ENCODE data around the gene ANTXR2.

DNA sequence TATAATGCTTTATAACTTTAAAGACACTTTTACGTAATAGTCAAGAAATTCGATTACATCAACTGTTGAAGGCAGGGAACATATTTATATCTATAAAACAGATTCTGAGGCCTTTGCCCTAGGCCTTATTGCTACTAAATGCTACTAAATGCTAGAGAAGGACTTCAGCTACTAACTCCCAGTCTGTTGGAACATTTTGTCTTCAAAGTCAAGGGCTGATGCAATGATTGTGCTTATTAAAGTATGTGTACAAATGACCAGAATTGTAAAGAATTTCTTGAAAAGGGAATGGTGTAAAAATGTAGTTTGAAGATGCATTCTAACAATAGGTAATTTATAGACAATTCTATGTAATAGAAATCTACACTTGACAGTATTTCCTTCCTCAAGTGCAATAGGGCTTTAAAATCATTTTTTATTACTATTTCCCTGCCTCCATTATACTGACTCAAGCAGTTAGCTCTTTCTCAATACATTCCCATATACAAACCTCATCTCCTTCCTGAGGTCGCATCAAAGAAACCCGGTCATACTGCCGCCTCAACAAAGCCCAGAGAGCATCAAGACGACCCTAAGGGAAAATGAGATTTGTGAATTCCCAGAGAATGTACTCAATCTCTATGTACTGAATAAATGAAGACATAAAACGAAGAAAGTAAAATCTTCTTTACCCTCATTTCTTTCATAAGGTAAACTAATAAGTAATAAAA is 95.7 kb downstream of the ANTXR2 start:
- TF ChIP-seq, protein P1, sequence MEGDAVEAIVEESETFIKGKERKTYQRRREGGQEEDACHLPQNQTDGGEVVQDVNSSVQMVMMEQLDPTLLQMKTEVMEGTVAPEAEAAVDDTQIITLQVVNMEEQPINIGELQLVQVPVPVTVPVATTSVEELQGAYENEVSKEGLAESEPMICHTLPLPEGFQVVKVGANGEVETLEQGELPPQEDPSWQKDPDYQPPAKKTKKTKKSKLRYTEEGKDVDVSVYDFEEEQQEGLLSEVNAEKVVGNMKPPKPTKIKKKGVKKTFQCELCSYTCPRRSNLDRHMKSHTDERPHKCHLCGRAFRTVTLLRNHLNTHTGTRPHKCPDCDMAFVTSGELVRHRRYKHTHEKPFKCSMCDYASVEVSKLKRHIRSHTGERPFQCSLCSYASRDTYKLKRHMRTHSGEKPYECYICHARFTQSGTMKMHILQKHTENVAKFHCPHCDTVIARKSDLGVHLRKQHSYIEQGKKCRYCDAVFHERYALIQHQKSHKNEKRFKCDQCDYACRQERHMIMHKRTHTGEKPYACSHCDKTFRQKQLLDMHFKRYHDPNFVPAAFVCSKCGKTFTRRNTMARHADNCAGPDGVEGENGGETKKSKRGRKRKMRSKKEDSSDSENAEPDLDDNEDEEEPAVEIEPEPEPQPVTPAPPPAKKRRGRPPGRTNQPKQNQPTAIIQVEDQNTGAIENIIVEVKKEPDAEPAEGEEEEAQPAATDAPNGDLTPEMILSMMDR (IDR thresholded peaks at IDR 0.05) = no peak
- TF ChIP-seq POLR2A (IDR thresholded peaks at IDR 0.05) = no peak

Data from right lobe of liver (tissue), 4 donors.